ENCODE data around the gene VAMP8. TPM values are rescaled to one million over a fixed set of nuclear protein-coding genes. Genes with fewer than 3 reads are reported as not detected.
"Not testable (repeated sequence)": the region's sequence is repeated elsewhere in the genome, so short reads cannot be mapped to it uniquely, and the experiment has no call there.

The VAMP8 gene
- total RNA-seq, 1 experiment from 2014 or later = 3.4 TPM

DNA sequence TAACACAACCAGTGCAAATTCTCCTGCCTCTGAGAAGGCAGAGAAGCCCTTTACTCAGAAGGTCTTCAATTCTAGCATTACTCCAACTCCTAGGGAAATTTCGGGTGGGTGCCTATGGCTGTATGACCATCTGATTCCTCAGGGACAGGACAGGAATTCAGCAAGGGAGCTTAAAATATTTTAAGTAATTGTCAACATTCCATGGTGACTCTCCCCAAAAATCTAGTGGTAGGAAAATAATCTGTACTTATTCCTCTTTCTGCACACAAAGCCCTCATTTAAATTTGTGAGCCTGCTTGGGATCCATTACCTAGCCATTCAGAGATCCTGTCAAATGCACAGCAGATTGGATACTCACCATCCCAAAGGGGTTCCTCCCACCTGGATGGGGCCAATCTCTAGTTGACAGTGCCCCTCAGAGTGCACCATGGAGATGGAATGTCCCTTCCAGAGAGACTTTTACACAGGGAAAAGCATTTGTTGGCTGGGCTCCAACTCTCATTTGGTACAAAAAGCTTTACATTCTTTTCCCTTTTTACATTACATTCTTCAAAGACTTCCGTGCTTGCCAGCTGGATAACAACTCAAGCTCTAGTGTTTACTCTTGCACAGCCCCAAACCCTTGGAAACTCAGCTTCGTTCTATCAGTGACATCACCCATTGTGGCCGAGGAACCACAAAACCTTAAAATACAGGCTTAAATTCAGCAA lies 28.2 kb downstream of the VAMP8 start:
- DNase-seq (ENCODE audit: low read depth) = no peak
- in situ Hi-C loops (cut with HindIII; ENCODE audit: low pct_unique_long_range_greater_than_20kb, low sequenced_read_pairs) = no loop called here

DNA sequence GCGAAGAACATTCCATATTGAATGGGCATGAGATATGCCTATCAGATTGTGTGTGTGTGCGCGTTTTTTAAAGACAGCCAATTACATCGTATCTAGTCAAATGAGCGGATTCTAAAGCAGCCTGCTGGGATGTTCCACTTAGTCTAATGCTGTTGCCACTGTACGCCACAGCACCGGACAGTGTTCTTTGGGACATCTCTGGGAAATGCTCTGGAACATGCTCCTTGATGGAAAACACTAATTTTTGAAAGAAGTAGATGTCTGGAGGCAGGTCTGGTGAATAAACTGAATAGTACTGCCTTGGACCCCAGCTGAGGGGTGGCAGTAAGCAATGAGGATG lies 28.7 kb downstream of the VAMP8 start:
- no peak for DNase-seq (ENCODE audit: low read depth)
- in situ Hi-C loops (cut with HindIII; ENCODE audit: low pct_unique_long_range_greater_than_20kb, low sequenced_read_pairs) = no loop called here

DNA sequence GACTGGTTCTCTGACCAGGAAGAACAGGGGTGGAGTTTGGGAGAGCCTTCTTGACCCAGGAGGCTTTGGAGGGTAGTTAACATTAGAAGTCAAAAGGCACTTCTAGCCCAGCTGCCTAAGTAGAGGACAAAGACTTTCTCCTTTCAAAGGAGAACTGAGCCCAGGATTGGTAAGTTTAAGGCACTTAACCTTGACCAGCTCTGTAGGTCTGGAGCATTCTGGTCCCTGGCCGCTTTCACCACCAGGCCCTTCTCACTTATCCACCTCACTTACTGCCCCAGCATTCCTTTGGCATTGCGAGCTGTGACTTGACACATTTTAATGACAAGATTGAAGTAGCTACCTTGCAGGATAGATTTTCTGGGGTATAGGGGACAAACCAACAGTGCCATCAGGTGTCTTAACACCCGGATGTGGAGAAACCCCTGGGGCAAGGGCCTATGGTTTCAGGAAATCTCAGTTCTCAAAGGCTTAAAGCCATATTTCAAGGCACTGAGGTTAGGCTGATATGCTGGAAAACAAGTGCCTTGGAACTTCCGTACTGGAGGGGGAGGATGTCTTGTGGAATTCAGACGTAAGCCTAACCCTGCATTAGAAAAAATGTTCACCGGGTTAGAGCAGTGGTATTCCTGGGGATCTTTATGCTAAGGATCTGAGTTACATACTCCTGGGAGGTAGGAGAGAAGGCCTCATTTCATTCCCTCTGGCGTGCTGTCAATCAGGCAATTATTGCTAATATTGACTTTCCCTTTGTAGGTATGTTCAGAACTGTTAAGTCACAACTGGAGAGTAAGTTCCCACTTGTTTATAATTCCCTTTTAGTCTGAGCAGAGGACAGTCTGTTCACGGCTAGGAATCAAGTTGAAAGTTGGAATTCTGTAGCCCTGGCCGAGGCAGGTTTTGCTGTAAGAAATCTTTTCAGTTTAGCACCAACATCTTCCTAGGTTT lies 30.2 kb downstream of the VAMP8 start:
- no peak for DNase-seq (ENCODE audit: low read depth)
- in situ Hi-C loops (cut with HindIII; ENCODE audit: low pct_unique_long_range_greater_than_20kb, low sequenced_read_pairs) = no loop called here

DNA sequence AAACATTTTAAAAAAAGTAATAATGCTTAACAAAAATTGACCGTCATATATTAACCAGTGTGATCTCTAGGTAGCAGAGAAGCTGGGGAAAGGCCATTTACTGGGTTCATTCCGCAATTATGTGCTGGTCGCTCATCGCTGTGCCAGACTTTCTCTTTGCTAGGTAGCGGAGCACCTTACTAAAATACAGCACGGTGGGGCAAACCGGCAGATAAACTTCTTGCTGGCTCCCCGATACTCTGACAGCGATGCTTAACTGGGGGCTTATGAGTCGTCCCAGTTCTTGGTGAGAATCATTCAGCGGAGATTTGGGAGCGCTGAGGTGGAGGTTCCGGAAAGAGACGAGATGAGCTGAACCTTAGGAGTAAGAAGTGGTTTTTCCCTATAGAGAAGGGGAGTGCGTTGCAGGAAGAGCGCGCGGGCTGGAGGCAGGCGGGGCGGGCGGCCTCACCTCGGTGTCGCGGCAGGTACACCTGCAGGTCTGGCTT lies 33.9 kb downstream of the VAMP8 start:
- in situ Hi-C loops (cut with HindIII; ENCODE audit: low pct_unique_long_range_greater_than_20kb, low sequenced_read_pairs) = no loop called here
- DNase-seq (ENCODE audit: low read depth) = peak; percentile 23

DNA sequence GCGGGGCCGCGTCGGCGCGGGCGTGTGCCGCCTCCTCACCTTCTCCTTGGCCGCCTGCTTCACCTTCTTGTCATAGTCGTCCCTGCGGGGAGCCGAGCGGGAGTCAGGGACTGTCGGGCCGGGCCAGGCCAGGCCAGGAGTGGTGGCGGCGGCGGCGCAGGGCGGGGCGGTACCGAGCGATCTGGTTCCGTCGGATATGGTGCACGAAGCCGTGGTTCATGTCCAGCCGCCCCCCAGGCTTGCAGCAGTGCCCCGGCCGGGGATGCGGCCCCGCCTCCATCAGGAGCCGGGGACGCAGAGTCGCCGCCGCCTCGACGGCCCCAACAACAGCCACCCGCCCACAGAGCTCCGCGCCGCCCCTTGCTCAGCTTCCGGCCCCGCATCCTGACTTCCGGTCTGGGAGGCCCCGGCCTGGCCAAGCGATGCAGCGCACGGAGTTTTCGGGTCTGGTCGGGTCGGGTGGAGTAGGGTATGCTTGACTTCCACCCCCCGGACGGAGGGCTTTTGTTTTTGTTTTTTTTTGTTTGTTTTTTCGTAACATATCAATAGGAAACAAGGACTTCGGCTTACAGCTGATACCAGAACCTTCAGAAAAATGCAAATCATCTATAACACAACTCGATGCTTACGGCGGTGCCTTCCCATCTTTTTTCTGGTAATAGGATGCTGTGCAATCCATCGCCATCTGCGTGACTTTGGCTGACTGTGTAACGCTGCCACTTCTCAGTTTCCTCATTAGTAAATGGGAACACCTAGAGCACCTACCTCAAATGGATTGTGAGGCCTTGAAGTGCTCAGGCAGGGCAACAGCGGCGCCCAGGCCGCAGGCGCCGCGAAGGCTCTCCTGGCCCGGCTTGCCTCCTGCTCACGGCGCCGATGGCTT lies 34.6 kb downstream of the VAMP8 start, which contains the start of gene C2orf68:
C2orf68 (minus strand) TSS at position 362 of the 883 bp plus-strand sequence; CDS start at position 280, 82 bp downstream.
- in situ Hi-C loops (cut with HindIII; ENCODE audit: low pct_unique_long_range_greater_than_20kb, low sequenced_read_pairs) = no loop called here
- peak; percentile 86 for DNase-seq (ENCODE audit: low read depth)

DNA sequence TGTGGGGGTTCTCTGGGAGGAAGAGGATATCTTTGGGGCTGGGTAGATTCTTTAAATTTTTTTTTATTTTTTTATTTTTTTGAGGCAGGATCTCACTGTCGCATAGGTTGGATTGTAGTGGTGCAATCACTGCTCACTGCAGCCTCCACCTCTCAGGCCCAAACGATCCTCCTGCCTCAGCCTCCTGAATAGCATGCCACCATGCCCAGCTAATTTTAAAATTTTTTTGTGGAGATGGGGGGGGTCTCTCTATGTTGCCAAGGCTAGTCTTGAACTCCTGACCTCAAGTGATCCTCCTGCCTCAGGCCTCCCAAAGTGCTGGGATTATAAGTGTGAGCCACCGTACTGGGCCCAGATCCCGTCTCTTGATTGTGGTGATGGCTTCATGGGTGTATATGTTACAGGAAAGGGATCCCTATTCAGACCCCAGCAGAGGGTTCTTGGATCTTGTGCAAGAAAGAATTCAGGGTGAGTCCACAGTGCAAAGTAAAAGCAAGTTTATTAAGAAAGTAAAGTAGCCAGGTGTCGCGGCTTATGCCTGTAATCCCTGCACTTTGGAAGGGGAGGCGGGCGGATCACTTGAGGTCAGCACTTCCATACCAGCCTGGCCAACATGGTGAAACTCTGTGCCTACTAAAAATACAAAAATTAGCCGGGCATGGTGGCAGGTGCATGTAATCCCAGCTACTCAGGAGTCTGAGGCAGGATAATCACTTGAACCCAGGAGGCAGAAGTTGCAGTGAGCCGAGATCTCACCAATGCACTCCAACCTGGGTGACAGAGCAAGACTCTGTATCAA lies 36.5 kb downstream of the VAMP8 start:
- in situ Hi-C loops (cut with HindIII; ENCODE audit: low pct_unique_long_range_greater_than_20kb, low sequenced_read_pairs) = no loop called here

DNA sequence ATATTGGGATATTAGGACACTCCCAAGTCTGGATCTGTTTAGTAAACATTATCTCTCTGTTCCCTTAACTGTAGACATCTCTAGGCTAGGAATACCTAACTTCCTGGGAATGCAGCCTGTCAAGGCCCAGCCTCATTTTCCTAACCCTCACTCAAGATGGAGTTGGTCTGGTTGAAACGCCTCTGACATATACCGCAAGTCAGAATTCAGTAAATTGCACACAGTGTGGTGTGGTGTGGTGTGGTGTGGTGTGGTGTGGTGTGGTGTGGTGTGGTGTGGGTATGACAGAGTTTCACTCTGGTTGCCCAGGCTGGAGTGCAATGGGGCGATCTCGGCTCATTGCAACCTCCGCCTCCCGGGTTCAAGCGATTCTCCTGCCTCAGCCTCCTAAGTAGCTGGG lies 37.4 kb downstream of the VAMP8 start:
- in situ Hi-C loops (cut with HindIII; ENCODE audit: low pct_unique_long_range_greater_than_20kb, low sequenced_read_pairs) = not testable (repeated sequence)

More for the DNA sequence above, 36.5 kb downstream of the VAMP8 start:
- no peak for DNase-seq (ENCODE audit: low read depth)

DNA sequence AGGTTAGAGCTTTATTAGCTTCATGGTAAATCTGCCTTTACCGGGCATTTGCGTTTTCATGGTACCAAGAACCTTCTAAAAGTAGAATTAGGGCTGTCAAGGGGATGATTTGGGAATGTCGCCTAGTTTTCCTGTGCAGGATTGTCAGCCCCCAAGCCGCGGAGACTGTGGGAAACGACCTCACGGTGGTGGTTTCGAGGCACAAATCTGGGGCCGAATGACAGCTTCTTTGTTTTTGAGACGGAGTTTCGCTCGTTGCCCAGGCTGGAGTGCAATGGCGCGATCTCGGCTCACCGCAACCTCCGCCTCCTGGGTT lies 38.0 kb downstream of the VAMP8 start:
- no peak for DNase-seq (ENCODE audit: low read depth)
- in situ Hi-C loops (cut with HindIII; ENCODE audit: low pct_unique_long_range_greater_than_20kb, low sequenced_read_pairs) = no loop called here

More for the DNA sequence above, 37.4 kb downstream of the VAMP8 start:
- DNase-seq (ENCODE audit: low read depth) = not testable (repeated sequence)

DNA sequence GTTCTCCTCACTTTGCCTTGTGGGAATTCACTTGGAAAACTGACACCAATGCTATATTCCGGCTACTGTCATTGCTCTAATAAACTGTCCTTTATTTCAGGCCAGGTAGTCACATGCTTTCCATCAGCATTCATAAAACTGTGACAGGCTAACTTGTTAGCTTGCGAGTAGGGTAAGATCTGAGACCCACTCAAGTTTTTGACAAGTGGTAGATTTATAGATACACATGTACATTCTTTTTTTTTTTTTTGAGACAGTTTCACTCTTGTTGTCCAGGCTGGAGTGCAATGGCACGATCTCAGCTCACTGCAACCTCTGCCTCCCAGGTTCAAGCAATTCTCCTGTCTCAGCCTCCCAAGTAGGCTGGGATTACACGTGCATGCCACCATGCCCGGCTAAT lies 40.3 kb downstream of the VAMP8 start:
- in situ Hi-C loops (cut with HindIII; ENCODE audit: low pct_unique_long_range_greater_than_20kb, low sequenced_read_pairs); DNase-seq (ENCODE audit: low read depth): not testable (repeated sequence)

DNA sequence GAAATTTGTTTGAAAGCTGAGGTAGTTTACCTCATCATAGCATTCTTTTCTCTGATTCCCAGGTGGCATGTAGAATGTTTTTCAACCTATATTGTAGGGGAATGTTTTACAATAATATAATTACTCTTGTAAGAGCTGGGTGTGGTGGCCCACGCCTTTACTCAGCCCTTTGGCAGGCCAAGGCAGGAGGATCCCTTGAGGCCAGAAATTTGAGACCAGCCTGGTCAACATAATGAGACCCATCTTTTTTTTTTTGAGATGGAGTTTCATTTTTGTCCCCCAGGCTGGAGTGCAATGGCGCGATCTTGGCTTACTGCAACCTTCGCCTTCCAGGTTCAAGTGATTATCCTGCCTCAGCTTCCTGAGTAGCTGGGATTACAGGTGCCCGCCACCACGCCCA lies 42.2 kb downstream of the VAMP8 start:
- in situ Hi-C loops (cut with HindIII; ENCODE audit: low pct_unique_long_range_greater_than_20kb, low sequenced_read_pairs) = no loop called here
- no peak for DNase-seq (ENCODE audit: low read depth)

DNA sequence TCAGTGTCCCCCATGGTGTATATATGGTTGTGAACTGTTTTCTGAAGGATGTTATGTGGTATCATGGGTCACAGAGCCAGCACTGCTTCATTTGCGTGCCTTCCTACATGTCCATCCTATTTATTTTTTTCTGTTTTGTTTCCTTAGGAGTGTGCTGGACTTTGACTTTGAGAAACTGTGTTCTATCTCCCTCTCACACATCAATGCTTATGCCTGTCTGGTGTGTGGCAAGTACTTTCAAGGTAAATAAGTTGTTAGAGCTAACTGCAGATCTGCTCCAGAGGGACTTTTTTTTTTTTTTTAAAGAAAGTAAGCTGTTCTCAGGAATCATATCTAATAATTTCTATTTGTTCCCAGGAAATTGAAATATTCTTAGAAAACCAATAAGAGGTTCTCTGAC lies 44.0 kb downstream of the VAMP8 start:
- in situ Hi-C loops (cut with HindIII; ENCODE audit: low pct_unique_long_range_greater_than_20kb, low sequenced_read_pairs) = no loop called here
- DNase-seq (ENCODE audit: low read depth) = no peak

DNA sequence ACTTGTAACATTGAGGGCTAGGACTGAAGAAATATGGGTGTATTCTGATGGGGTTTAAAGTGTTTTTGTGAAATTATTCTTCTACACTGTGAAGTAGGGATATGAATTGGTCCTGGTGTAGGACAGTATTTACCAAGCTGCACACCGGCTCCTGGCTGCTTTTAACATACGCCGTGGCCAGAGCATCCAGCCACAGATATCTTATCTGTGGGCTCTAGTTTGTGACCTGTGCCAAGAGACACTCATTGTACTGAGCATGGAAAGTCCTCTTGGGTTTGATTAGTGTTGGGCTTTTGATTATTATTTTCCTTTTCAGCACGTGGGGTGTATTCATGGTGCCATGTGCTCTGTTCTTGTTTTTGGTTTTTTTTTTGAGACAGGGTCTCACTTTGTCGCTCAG lies 46.6 kb downstream of the VAMP8 start:
- DNase-seq (ENCODE audit: low read depth) = no peak
- in situ Hi-C loops (cut with HindIII; ENCODE audit: low pct_unique_long_range_greater_than_20kb, low sequenced_read_pairs) = no loop called here

DNA sequence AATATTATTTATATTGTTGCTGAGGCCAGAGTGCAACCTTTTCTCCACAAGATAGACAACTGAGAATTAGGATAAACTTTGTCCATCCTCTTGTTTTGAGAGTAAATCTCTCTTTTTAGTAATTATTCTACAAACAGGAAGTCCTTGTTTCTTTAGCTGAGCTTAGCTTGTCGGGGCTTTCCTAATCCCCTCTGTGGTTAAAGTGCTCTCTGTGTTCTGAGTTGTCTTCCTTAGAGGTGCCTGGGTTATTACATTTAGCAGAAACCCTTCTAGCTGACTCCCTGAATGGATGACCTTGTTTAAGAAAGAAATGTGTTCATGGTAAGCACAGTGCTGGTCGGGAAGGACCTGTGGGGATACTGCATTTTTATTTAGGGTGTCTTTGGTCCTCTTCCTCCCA lies 51.3 kb downstream of the VAMP8 start:
- DNase-seq (ENCODE audit: low read depth) = no peak
- in situ Hi-C loops (cut with HindIII; ENCODE audit: low pct_unique_long_range_greater_than_20kb, low sequenced_read_pairs) = no loop called here

DNA sequence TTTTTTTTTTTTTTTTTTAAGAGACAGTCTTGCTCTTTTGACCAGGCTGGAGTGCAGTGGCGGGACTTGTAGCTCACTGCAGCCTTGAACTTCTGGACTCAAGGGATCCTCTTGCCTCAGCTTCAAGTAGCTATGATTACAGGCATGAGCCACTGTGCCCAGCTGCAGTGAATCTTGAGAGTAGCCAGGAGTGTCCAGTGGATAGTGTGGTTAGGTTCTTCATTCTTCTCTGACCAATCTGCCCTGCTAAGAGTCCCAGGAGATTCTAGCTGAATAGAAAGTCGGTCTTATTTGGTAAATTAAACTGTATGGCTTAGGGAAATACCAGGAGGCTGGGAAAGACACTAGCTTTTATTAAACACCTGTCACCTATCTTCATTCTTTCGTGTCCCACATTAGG lies 53.9 kb downstream of the VAMP8 start:
- in situ Hi-C loops (cut with HindIII; ENCODE audit: low pct_unique_long_range_greater_than_20kb, low sequenced_read_pairs) = no loop called here
- no peak for DNase-seq (ENCODE audit: low read depth)
